CD4-positive, alpha-beta T cell treated with Interleukin-2 at 100 ng/mL for 4 hours (primary cell): ENCODE results near the gene E2F1.
A peak's percentile ranks its signal among the peaks of the same experiment; 100 is the strongest.
"Not testable (repeated sequence)": the region's sequence is repeated elsewhere in the genome, so short reads cannot be mapped to it uniquely, and the experiment has no call there.

Experiments used
- DNase-seq: peaks from one replicate; pipeline ENCODE4 v3.0.0-alpha.2; 2020; ENCODE audit warnings: low spot score

Gene E2F1

GRCh38 chr20:33710681-33711445 is 24.7 kb upstream of the E2F1 start:
- DNase-seq: no peak

DNA sequence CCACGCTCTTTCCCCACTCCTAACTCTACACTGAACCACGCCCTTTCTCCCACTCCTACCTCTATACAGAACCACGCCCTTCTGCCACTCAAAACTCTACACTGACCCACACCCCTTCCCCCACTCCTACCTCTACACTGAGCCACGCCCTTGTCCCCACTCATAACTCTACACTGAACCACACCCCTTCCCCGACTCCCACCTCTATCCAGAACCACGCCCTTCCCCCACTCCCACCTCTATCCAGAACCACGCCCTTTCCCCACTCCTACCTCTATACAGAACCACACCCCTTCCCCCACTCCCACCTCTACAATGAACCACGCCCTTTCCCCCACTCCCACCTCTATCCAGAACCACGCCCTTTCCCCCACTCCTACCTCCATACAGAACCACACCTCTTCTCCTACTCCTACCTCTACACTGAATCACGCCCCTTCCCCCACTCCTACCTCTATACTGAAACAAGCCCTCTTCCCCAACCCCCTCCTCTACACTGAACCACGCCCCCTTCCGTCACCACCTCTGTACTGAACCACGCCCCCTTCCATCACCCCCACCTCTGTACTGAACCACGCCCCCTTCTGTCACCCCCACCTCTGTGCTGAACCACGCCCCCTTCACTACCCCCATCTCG is 23.8 kb upstream of the E2F1 start:
- no peak for DNase-seq

DNA sequence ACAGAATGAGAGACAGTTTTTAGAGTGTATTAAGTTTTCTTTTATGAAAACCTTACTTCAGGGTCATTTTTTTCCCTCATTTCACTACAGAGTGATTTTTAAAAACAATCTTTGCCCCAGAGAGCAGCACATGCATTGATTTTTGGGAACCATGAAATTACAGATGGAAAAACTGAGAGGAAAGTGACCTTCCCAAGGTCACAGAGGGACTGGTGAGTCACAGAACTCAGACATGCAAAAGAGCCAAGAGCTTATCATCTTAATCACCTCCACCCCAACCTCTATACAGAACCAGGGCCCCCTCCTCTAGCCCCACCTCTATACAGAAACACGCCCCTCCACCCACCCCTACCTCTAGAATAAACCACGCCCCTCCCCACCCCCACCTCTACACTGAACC is 23.2 kb upstream of the E2F1 start:
- no peak for DNase-seq

- DNase-seq: no peak
These were observed 21.5 kb upstream of the E2F1 start for GRCh38 chr20:33707668-33708067.

DNA sequence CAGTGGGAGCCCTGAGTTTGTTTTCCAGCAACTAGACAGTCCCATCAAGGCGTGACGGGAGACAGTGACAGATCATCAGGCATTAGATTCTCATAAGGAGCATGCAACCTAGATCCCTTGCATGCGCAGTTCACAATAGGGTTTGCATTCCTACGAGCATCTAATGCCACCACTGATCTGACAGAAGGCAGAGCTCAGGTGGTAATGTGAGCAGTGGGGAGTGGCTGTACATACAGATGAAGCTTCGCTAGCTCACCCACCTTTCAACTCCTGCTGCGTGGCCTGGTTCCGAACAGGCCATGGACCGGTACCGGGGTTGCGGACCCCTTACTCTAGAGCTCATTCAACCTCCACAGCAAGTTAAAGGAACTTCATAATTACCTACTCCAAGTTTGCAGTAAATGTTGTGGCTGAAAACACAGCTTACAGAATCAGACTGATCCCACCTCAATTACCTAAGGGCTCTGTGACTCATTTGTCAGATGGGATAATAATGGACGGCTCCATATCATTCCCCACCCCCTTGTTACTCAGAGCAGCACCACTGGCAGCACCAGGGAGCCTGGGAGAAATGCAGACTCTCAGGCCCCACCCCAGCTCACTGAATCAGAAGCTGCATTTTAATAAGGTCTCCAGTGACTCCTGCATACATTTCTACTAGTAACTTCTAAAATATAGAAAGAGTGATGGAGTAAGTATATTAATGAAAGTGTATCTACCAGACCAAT is 18.2 kb upstream of the E2F1 start:
- no peak for DNase-seq

- no peak for DNase-seq
These were observed 17.4 kb upstream of the E2F1 start for GRCh38 chr20:33703498-33704137.

DNA sequence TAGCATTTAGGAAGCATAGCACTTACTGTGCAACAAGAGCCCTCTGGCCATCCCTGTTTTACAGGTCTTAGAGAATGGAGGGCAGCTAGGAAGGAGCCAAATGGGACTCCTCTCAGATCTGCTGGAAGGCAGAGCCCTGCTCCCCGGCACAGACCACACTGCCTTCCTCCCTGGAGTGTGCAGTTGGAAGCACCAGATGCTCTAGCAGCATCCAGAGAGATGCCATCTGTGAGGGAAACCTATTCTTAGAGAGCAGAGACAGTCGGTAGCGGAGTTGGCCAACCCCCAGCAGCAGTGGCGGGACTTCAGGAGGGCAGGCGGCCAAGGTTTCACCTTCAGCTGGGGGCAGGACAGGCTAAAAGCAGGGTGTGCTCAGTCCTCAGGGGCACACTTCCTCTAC is 16.7 kb upstream of the E2F1 start:
- DNase-seq: no peak

- no peak for DNase-seq
These were observed 15.7 kb upstream of the E2F1 start for GRCh38 chr20:33701629-33702450.

DNA sequence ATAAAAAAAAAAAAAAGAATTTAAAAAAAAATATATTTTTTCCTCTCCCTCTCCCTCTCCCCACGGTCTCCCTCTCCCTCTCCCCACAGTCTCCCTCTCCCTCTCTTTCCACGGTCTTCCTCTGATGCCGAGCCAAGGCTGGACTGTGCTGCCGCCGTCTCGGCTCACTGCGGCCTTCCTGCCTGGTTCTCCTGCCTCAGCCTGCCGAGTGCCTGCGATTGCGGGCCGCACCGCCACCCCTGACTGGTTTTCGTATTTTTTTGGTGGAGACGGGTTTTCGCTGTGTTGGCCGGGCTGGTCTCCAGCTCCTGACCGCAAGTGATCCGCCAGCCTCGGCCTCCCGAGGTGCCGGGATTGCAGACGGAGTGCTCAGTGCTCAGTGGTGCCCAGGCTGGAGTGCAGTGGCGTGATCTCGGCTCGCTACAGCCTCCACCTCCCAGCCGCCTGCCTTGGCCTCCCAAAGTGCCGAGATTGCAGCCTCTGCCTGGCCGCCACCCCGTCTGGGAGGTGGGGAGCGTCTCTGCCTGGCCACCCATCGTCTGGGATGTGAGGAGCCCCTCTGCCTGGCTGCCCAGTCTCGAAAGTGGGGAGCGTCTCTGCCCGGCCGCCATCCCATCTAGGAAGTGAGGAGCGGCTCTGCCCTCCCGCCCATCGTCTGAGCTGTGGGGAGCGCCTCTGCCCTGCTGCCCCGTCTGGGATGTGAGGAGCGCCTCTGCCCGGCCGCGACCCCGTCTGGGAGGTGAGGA is 14.7 kb upstream of the E2F1 start:
- not testable (repeated sequence) for DNase-seq

DNA sequence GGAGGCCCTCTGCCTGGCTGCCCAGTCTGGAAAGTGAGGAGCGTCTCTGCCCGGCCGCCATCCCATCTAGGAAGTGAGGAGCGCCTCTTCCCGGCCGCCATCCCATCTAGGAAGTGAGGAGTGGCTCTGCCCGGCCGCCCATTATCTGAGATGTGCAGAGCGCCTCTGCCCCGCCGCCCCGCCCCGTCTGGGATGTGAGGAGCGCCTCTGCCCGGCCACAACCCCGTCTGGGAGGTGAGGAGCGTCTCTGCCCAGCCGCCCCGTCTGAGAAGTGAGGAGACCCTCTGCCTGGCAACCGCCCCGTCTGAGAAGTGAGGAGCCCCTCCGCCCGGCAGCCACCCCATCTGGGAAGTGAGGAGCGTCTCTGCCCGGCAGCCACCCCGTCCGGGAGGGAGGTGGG is 12.8 kb upstream of the E2F1 start:
- not testable (repeated sequence) for DNase-seq

DNA sequence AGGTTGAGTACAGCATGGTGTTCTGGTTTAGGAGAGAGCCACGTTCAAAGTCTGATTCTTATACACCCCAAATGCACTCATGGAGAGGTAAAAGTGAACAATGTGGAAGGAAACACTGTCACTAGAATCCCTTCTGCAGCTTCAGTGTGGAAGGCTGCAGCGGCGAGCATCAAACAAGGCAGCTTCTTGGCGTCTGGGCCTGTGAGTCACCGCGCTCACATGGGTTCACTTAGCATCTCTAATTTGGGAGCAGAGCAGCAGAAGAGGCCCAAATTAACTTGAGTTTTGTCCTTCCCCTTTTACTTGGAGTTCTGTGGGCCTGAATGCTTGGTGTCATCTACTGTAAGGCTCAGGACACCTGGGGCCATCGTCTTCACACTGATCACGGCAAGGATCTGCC is 10.9 kb upstream of the E2F1 start:
- no peak for DNase-seq

DNA sequence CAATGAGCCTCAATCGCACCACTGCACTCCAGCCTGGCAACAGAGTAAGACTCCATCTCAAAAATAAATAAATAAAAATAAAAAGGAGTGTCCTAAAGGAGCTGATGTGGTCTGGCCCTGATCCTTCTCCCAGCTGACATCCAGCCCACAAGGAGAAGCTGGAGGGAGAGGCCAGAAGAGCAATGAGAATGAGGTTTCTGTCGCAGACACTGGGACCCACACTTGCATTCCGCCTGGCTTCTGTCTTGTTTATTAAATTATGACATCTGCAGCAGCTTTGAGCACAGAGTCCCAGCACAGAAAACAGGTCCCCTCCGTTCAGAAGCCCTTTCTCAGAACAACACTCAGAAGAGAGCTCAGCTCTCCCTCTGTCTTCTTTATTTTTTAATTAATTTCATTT is 10.3 kb upstream of the E2F1 start:
- DNase-seq: no peak

- DNase-seq: no peak
These were observed 8.4 kb upstream of the E2F1 start for GRCh38 chr20:33694639-33695012.

DNA sequence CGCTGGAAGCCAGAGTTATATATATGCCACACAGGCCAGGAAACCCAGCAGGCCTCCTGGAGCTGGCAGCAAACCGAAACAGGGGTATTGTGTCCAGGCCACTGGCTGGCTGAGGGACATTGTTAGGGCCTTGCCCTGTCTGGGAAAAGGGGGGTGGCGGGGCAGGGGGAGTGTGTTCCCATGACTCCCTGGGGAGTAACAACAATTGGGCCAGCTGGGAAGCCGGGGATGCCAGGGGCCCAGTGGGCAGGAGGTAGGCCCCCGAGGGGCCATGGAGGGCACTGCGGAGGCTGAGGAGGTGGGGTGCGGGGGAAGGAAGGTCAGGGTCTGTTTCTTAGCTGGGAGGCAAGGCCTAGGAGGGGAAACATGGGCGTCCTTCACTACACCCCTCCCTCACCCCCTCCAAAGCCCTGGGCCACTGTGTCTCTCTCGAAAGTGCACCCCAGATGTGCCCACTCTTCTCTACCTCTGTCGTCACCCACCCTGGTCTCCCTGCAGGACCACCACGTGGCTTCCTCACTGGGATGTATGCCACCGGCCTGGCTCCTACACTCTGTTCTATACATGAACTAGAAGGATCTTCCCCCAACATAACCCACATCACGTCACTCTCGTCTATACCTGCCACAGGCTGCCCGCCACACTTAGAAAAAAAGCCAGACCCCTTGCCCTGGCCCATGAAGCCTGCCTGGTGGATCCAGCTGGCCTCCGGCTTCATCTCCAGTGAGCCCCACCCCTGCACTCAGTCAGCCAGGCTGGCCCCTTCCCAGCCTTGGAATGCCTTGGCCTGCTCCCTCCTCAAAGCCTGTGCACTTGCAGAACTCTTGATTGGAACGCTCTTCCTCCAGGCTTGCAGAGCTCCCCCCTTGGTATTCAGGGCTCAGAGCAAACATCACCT is 7.8 kb upstream of the E2F1 start:
- DNase-seq: no peak

GRCh38 chr20:33693289-33693688 is 7.1 kb upstream of the E2F1 start:
- DNase-seq: no peak

DNA sequence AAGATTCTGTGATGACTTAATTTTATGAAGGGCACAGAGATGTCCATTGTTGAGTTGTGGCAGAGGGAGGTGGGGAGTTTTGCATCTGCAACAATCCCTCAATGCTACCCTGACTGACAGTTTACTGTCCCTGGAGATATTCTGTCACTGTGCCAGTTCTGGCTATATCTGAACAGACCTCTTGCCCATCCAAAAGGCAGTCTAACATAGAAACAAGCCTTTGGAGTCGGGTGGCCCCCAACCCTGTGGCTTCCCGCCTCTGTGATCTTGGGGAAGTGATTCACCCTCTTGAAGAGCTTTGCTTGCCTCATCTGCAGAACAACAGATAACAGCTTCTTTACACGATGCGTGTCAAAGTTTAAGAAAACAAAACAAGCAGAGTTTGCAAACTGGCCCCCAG is 3.8 kb upstream of the E2F1 start:
- DNase-seq: peak; percentile 73

GRCh38 chr20:33689493-33689892 is 3.3 kb upstream of the E2F1 start:
- no peak for DNase-seq

- no peak for DNase-seq
These were observed 2.8 kb upstream of the E2F1 start for GRCh38 chr20:33688938-33689424.

DNA sequence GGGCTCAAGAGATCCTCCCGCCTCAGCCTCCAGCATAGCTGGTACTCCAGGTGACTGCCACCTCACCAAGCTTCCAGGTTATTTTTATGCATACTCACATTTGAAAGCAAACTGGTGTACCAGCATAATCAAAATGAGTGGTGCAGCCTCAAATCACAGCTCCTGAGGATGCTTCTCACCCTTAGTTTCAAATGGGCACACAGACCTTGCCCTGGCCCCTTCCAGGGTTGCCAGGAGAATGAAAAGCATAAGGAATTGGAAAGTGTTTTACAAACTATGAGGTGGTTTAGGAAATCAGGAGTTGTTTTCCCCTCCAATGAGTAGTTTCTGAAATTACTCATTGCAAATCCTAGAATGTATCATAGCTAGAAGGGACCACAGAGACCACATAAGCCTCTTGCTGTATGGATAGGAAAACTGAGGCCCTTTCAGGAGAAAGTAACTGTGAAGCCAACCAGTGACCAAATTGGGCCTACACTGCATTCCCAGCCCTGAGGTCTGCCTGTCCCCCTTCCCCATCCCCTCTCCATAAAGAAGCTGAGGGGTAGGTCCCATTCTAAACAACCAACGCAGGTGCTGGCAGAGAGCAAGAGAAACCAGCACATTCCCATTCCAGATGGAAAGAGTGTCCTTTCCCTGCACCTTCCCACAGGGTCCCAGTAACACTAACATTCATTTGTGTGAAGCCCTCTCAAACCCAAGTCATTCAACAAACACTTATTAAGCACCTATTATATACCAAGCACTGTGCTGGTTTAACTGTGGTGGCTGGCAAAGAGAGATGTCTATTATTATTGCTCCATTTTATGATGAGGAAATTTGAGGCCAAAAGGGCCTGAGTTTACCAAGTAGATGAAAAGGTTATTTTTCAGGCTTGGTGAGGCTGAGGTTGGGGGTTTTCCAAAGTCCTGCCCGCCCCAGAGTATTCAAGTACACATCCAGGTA is 2.1 kb upstream of the E2F1 start:
- no peak for DNase-seq
